ENCODE data around the gene BCLAF1.
"Not testable (repeated sequence)": the region's sequence is repeated elsewhere in the genome, so short reads cannot be mapped to it uniquely, and the experiment has no call there.

The BCLAF1 gene

DNA sequence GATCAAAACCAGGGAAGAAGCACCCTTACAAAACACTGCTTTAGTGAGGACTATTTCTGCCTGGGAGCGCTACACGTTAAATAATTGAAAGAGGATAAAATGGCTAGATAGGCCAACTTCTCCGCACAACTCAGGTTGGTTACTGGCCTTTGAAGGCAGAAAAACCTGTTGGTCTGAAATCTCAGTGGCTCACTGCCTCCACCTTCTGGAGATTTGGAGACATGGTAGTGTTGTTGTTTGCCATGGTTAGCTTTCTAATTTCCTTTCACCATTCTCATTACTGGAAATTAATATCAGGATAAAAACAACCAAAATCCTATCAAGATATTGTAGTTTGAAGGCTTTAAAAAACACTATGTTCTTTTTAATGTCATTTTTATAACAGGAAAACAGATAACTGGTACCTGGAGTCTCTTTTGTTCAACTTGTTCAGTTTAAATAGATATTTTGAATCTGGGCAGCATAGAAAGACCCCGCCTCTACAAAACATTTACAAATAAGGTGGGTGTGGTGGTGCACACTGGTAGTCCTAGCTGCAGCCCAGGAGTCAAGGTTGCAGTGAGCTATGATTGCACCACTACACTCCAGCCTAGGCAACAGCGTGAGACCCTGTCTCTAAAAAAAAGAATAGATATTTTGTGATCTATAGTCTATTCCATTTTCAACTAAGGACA, 27.5 kb upstream of the BCLAF1 start:
- no peak for TF ChIP-seq EZH2 (IDR thresholded peaks at IDR 0.05)
- no peak for TF ChIP-seq FOXP2 (optimal IDR thresholded peaks at IDR 0.05; ENCODE audit: control extremely low read depth, extremely low read length, insufficient read depth)
- TF ChIP-seq POLR2AphosphoS5 (IDR thresholded peaks at IDR 0.05; ENCODE audit: borderline replicate concordance, low read depth, low read length): no peak
- H3K9me3 ChIP-seq (ENCODE audit: low read depth, low read length): no peaks in the 10 kb centered on the region
- H3K4me3 ChIP-seq: no peak overlapping the region
- H3K27ac ChIP-seq: no peak overlapping the region
- no peaks in the 10 kb centered on the region for H3K36me3 ChIP-seq (ENCODE audit: insufficient read depth, low read length)
- no peak overlapping the region for H3K9ac ChIP-seq (ENCODE audit: insufficient read length)
- DNase-seq (ENCODE audit: low read depth, low spot score): peak; percentile 45

DNA sequence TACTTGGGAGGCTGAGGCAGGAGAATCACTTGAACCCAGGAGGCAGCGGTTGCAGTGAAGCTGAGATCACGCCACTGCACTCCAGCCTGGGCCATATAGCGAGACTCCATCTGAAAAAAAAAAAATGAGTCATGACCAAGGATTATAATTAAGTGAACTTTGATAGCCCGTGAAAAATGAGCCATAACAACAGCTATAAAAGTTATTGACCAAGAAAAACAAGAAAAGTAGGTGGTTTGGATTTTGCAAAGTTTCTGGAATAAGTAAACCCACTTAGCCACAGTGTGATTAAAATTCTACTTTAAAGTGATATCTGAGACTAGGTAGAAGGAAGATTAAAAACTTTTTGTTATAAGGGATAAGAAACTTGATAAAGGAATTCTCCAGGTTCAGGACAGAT, 25.9 kb upstream of the BCLAF1 start:
- no peak for DNase-seq (ENCODE audit: low read depth, low spot score)
- no peak overlapping the region for H3K9ac ChIP-seq (ENCODE audit: insufficient read length)
- no peak overlapping the region for H3K4me3 ChIP-seq

DNA sequence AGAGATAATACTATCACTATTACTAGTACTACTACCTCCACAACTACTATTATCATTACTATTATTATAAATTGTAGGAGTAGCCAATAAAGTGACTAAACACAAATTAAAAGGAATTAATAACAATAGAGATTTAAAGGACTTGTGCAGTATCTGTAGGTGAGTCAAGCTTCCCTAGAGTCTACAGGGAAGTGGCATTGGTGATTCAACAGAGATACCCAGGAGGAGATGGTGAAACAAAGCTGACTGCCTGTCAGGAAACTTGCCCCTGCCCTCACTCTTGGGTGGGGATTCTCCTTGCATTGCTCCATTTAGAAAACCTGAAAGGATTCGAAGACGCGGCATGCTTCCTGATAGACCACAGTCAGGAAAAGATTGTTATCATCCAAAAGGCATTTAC, 23.3 kb upstream of the BCLAF1 start:
- TF ChIP-seq FOXP2 (optimal IDR thresholded peaks at IDR 0.05; ENCODE audit: control extremely low read depth, extremely low read length, insufficient read depth) (no peak), POLR2AphosphoS5 (IDR thresholded peaks at IDR 0.05; ENCODE audit: borderline replicate concordance, low read depth, low read length) (no peak), EZH2 (IDR thresholded peaks at IDR 0.05) (no peak)
- Histone ChIP-seq H3K4me3 (no peak overlapping the region), H3K27ac (no peak overlapping the region), H3K36me3 (ENCODE audit: insufficient read depth, low read length) (no peaks in the 10 kb centered on the region), H3K9ac (ENCODE audit: insufficient read length) (no peak overlapping the region), H3K9me3 (ENCODE audit: low read depth, low read length) (no peaks in the 10 kb centered on the region)
- DNase-seq (ENCODE audit: low read depth, low spot score): no peak

More for the DNA sequence above, 25.9 kb upstream of the BCLAF1 start:
- H3K36me3 ChIP-seq (ENCODE audit: insufficient read depth, low read length): no peaks in the 10 kb centered on the region
- H3K9me3 ChIP-seq (ENCODE audit: low read depth, low read length): no peaks in the 10 kb centered on the region
- no peak overlapping the region for H3K27ac ChIP-seq
- TF ChIP-seq FOXP2 (optimal IDR thresholded peaks at IDR 0.05; ENCODE audit: control extremely low read depth, extremely low read length, insufficient read depth): no peak
- TF ChIP-seq EZH2 (IDR thresholded peaks at IDR 0.05): no peak
- TF ChIP-seq POLR2AphosphoS5 (IDR thresholded peaks at IDR 0.05; ENCODE audit: borderline replicate concordance, low read depth, low read length): no peak

DNA sequence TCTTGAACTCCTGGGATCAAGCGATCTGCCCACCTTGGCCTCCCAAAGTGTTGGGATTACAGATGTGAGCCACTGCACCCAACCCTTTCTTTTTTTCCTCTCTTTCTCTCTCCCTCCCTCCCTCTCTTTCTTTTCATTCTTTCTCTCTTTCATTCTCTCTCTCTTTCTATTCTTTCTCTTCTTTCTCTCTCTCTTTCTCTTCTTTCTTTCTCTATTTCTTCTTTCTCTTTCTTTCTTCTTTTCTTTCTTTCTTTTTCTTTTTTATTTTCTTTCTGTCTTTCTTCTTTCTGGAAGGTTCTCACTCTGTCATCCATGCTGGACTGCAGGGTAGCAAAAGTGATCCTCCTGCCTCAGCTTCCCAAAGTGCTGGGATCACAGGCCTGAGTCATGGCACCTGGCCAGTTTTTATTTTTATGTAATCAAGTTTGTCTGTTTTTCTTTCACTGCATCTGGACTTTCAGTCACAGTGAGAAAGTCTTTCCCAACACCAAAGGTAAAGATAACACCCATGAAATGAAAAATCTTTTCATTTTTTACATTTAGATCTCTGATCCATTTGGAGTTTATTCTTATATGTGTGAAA, 20.2 kb upstream of the BCLAF1 start:
- DNase-seq (ENCODE audit: low read depth, low spot score): no peak
- Histone ChIP-seq H3K36me3 (ENCODE audit: insufficient read depth, low read length) (no peaks in the 10 kb centered on the region), H3K9me3 (ENCODE audit: low read depth, low read length) (no peaks in the 10 kb centered on the region), H3K9ac (ENCODE audit: insufficient read length) (no peak overlapping the region), H3K27ac (no peak overlapping the region), H3K4me3 (no peak overlapping the region)
- no peak for TF ChIP-seq EZH2 (IDR thresholded peaks at IDR 0.05)
- TF ChIP-seq POLR2AphosphoS5 (IDR thresholded peaks at IDR 0.05; ENCODE audit: borderline replicate concordance, low read depth, low read length): no peak
- no peak for TF ChIP-seq FOXP2 (optimal IDR thresholded peaks at IDR 0.05; ENCODE audit: control extremely low read depth, extremely low read length, insufficient read depth)

DNA sequence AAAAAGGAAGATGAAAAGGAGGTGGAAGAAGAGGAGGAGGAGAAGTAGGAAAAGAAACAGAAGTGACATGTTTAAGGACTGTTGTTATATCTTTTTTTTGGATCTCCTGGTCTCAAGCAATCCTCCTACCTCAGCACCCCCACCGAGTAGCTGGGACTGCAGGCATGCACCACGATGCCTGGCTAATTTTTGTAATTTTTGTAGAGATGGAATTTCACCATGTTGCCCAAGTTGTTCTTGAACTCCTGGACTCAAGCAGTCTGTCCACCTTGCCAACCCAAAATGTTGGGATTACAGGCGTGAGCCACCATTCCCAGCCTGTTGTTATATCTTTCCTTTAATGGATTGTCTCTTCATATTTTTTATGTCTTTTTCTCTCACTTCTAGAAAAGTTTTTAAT, 19.5 kb upstream of the BCLAF1 start:
- Histone ChIP-seq H3K9me3 (ENCODE audit: low read depth, low read length) (no peaks in the 10 kb centered on the region), H3K4me3 (no peak overlapping the region), H3K27ac (no peak overlapping the region), H3K36me3 (ENCODE audit: insufficient read depth, low read length) (no peaks in the 10 kb centered on the region), H3K9ac (ENCODE audit: insufficient read length) (no peak overlapping the region)
- TF ChIP-seq EZH2 (IDR thresholded peaks at IDR 0.05) (no peak), FOXP2 (optimal IDR thresholded peaks at IDR 0.05; ENCODE audit: control extremely low read depth, extremely low read length, insufficient read depth) (no peak), POLR2AphosphoS5 (IDR thresholded peaks at IDR 0.05; ENCODE audit: borderline replicate concordance, low read depth, low read length) (no peak)
- no peak for DNase-seq (ENCODE audit: low read depth, low spot score)

DNA sequence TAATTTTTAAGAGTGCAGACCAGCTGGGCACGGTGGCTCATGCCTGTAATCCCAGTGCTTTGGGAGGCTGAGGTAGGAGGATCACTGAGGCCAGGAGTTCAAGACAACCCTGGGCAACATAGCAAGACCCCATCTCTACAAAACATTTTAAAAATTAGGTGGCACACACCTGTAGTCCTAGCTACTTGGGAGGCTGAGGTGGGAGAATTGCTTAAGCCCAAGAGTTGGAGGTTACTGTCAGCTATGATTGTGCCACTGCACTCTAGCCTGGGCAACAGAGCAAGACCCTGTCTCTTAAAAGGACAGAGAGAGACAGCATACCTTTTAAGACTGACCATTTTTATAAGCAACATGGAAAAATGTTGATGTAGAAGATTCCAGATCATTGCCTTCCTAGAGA, 18.8 kb upstream of the BCLAF1 start:
- not testable (repeated sequence) for H3K27ac ChIP-seq; DNase-seq (ENCODE audit: low read depth, low spot score); H3K4me3 ChIP-seq; H3K36me3 ChIP-seq (ENCODE audit: insufficient read depth, low read length); H3K9ac ChIP-seq (ENCODE audit: insufficient read length); H3K9me3 ChIP-seq (ENCODE audit: low read depth, low read length)

DNA sequence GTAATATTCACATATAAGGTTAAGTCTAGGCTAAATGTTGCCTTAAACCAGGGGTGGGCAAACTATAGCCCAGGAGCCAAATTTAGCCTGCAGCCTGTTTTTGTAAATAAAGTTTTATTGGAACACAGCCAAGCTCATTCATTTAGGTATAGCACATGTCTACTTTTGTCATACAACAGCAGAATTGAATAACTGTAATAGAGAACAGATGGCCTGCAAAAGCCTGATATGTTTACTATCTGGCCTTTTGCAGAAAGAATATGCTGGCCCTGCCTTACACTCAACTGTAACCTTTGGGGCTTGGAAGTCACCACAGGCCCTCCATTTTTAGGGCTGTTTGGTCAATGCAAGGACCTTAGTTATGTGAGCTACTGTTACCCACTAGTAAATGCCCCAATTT, 17.7 kb upstream of the BCLAF1 start:
- DNase-seq (ENCODE audit: low read depth, low spot score): no peak
- TF ChIP-seq POLR2AphosphoS5 (IDR thresholded peaks at IDR 0.05; ENCODE audit: borderline replicate concordance, low read depth, low read length): no peak
- no peak for TF ChIP-seq FOXP2 (optimal IDR thresholded peaks at IDR 0.05; ENCODE audit: control extremely low read depth, extremely low read length, insufficient read depth)
- no peak for TF ChIP-seq EZH2 (IDR thresholded peaks at IDR 0.05)
- Histone ChIP-seq H3K4me3 (no peak overlapping the region), H3K9ac (ENCODE audit: insufficient read length) (no peak overlapping the region), H3K27ac (no peak overlapping the region), H3K36me3 (ENCODE audit: insufficient read depth, low read length) (no peaks in the 10 kb centered on the region), H3K9me3 (ENCODE audit: low read depth, low read length) (no peaks in the 10 kb centered on the region)

DNA sequence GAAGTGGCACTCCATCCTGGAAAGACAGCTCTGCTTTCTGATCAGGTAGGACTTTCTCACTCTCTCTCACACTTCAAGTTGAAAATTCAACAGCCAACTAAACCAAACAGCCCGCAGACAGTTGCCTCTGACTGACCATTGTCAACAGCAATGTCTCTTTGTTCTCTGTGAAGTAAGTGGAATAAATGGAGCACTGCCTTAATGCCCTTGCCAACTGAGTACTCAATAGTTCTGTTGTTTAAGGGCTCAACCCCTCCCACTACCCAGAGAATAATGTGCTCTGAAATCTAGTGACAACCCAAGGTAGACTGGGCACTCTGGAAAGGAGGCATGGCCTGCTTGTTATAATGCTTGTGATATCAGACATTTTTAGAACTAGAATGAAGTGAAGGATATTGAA, 16.8 kb upstream of the BCLAF1 start:
- Histone ChIP-seq H3K9me3 (ENCODE audit: low read depth, low read length) (no peaks in the 10 kb centered on the region), H3K36me3 (ENCODE audit: insufficient read depth, low read length) (no peaks in the 10 kb centered on the region), H3K4me3 (no peak overlapping the region), H3K27ac (no peak overlapping the region), H3K9ac (ENCODE audit: insufficient read length) (no peak overlapping the region)
- no peak for DNase-seq (ENCODE audit: low read depth, low spot score)
- no peak for TF ChIP-seq POLR2AphosphoS5 (IDR thresholded peaks at IDR 0.05; ENCODE audit: borderline replicate concordance, low read depth, low read length)

DNA sequence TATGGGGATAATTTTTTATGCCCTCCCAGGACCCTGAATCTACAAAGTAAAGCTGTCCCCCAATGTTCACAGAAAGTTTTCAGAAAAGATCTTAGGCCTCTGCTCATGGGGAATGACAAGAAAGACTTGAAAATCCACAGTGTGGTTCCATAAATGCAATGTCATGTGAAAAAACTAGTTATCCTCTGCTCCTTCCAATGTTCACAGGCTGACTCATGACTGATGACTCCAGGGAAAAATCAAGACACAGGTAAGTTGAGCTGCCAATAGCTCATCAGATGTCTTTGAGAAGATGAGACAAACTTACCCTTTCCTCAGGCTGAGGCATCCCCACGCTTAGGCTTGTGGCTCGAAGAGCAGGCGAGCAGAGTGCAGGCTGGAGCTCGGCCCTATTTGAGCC, 14.8 kb upstream of the BCLAF1 start:
- H3K27ac ChIP-seq: no peak overlapping the region
- H3K9me3 ChIP-seq (ENCODE audit: low read depth, low read length): no peaks in the 10 kb centered on the region
- TF ChIP-seq POLR2AphosphoS5 (IDR thresholded peaks at IDR 0.05; ENCODE audit: borderline replicate concordance, low read depth, low read length): no peak
- TF ChIP-seq EZH2 (IDR thresholded peaks at IDR 0.05): no peak
- TF ChIP-seq FOXP2 (optimal IDR thresholded peaks at IDR 0.05; ENCODE audit: control extremely low read depth, extremely low read length, insufficient read depth): no peak
- DNase-seq (ENCODE audit: low read depth, low spot score): no peak
- no peak overlapping the region for H3K9ac ChIP-seq (ENCODE audit: insufficient read length)
- no peak overlapping the region for H3K4me3 ChIP-seq
- no peaks in the 10 kb centered on the region for H3K36me3 ChIP-seq (ENCODE audit: insufficient read depth, low read length)
